A549 (cell line): Measurements from ENCODE around the gene COX11. TPM values are rescaled to one million over a fixed set of nuclear protein-coding genes. Genes with fewer than 3 reads are reported as not detected.

ENCODE experiments used
- ATAC-seq, 2 experiments: fragments of 200-7000 bp in 1 of 2; fragments of >200 bp in 1 of 2; cut with Nextera tagmentation in 1 of 2; cut with Tn5 transposase in 1 of 2; 3 replicates each; pipeline versions ENCODE4 v1.8.0 to v1.9.1; 2018 to 2020; ENCODE audit warnings: mild to moderate bottlenecking in 1 of 2, moderate library complexity in 1 of 2
- CTCF ChIA-PET: fragments of 300-600 bp; sonication (Branson Sonifier 250); formaldehyde crosslinking; extraction: SDS; loops from one replicate; lab custom pipeline; 2021; ENCODE audit warnings: antibody characterized with exemption, inconsistent platforms; lab: Yijun Ruan, JAX
- POLR2A ChIA-PET: fragments of 350-600 bp; formaldehyde crosslinking; extraction: SDS; loops from one replicate; lab custom pipeline; 2021; ENCODE audit warnings: antibody characterized with exemption, inconsistent platforms; lab: Yijun Ruan, JAX
- DNase-seq, 2 experiments: peaks; one replicate each; pipeline versions ENCODE4 v3.0.0 to v3.0.0-alpha.2; 2011 to 2016; ENCODE audit warnings: low read depth in 1 of 2, low spot score in 1 of 2
- FAIRE-seq: peaks from 2 replicates; lab custom pipeline; 2011; peaks lifted over from hg19 to GRCh38; lab: Jason Lieb, UNC
- H3K27ac ChIP-seq, 2 experiments: fragments of >200 bp; sonication (Bioruptor Twin); formaldehyde crosslinking; 3 replicates each; pipeline ENCODE4 v1.5.1; 2016 to 2017
- H3K4me1 ChIP-seq: fragments of >200 bp; sonication (Bioruptor Twin); formaldehyde crosslinking; 3 replicates; pipeline ENCODE4 v1.6.1; 2016
- H3K4me2 ChIP-seq: fragments of >200 bp; sonication (Bioruptor Twin); formaldehyde crosslinking; 3 replicates; pipeline ENCODE4 v1.6.1; 2016
- H3K4me3 ChIP-seq: fragments of >200 bp; sonication (Bioruptor Twin); formaldehyde crosslinking; 3 replicates; pipeline ENCODE4 v1.5.1; 2016
- H3K9me3 ChIP-seq: fragments of >200 bp; sonication (Bioruptor Twin); formaldehyde crosslinking; 3 replicates; pipeline ENCODE4 v1.6.1; 2016
- BHLHE40 ChIP-seq: IDR thresholded peaks from 2 replicates; pipeline ENCODE4 v1.6.1; 2012; ENCODE audit warnings: low read depth, low read length, inconsistent platforms
- CBX2 ChIP-seq: fragments of 200-600 bp; sonication (generic); IDR thresholded peaks from 2 replicates; pipeline ENCODE4 v1.6.1; 2016; ENCODE audit warnings: low read depth, mild to moderate bottlenecking, borderline replicate concordance
- CHD4 ChIP-seq: fragments of 200-600 bp; sonication (generic); IDR thresholded peaks from 2 replicates; pipeline ENCODE4 v1.6.1; 2016; ENCODE audit warnings: antibody characterized with exemption, mild to moderate bottlenecking, borderline replicate concordance
- ESRRA ChIP-seq: fragments of 150-350 bp; IDR thresholded peaks from 2 replicates; pipeline ENCODE4 v1.6.1; 2014; ENCODE audit warnings: mild to moderate bottlenecking, low read length, borderline replicate concordance
- FOSL2 ChIP-seq, 2 experiments: fragments of 450-650 bp in 1 of 2; fragments of >200 bp in 1 of 2; sonication (Bioruptor Twin) in 1 of 2; formaldehyde crosslinking; IDR thresholded peaks; 2 replicates each; pipeline versions ENCODE4 v1.5.0 to v1.6.1; 2016 to 2020; ENCODE audit warnings: mild to moderate bottlenecking in 1 of 2, moderate library complexity in 1 of 2
- GATA3 ChIP-seq: IDR thresholded peaks from 2 replicates; pipeline ENCODE4 v1.6.1; 2012; ENCODE audit warnings: borderline replicate concordance
- HOXB5 ChIP-seq: fragments of 250-450 bp; sonication (Bioruptor Pico); IDR thresholded peaks from 2 replicates; pipeline ENCODE4 v1.5.0; 2020; ENCODE audit warnings: mild to moderate bottlenecking, moderate library complexity
- JUN ChIP-seq, 2 experiments: fragments of >200 bp; sonication (Bioruptor Twin); formaldehyde crosslinking; IDR thresholded peaks; 2 replicates in 1 of 2; 3 replicates in 1 of 2; pipeline ENCODE4 v1.6.1; 2016 to 2017
- KDM5A ChIP-seq: fragments of 200-600 bp; sonication (generic); IDR thresholded peaks from 2 replicates; pipeline ENCODE4 v1.6.1; 2016; ENCODE audit warnings: antibody characterized with exemption, mild to moderate bottlenecking
- MAZ ChIP-seq: fragments of 150-350 bp; IDR thresholded peaks from 2 replicates; pipeline ENCODE4 v1.6.1; 2014; ENCODE audit warnings: antibody characterized with exemption, low read depth, low read length, borderline replicate concordance
- MYC ChIP-seq: IDR thresholded peaks from 2 replicates; pipeline ENCODE4 v1.6.1; 2012; ENCODE audit warnings: mild to moderate bottlenecking, inconsistent platforms, low read length, improper control_type of control experiment, borderline replicate concordance
- NR3C1 ChIP-seq: fragments of >200 bp; sonication (Bioruptor Twin); formaldehyde crosslinking; IDR thresholded peaks from 3 replicates; pipeline ENCODE4 v1.6.1; 2017
- POLR2A ChIP-seq: IDR thresholded peaks from 2 replicates; pipeline ENCODE4 v1.6.1; 2012; ENCODE audit warnings: mild to moderate bottlenecking, low read length
- POLR2AphosphoS2 ChIP-seq: conservative IDR thresholded peaks from 2 replicates; pipeline ENCODE4 v1.6.1; 2012; ENCODE audit warnings: low read length, improper control_type of control experiment, inconsistent platforms
- RAD21 ChIP-seq, 2 experiments: fragments of >200 bp in 1 of 2; sonication (Bioruptor Twin) in 1 of 2; formaldehyde crosslinking in 1 of 2; IDR thresholded peaks in 1 of 2; conservative IDR thresholded peaks in 1 of 2; 2 replicates in 1 of 2; 3 replicates in 1 of 2; pipeline ENCODE4 v1.6.1; 2012 to 2018; ENCODE audit warnings: inconsistent platforms in 1 of 2
- RFX5 ChIP-seq: fragments of 450-650 bp; IDR thresholded peaks from 2 replicates; pipeline ENCODE4 v1.7.1; 2014; ENCODE audit warnings: antibody characterized with exemption, mild to moderate bottlenecking, moderate library complexity
- RNF2 ChIP-seq: fragments of 200-600 bp; sonication (generic); IDR thresholded peaks from 2 replicates; pipeline ENCODE4 v1.6.1; 2016; ENCODE audit warnings: low read depth, mild to moderate bottlenecking, antibody characterized with exemption, moderate library complexity, borderline replicate concordance
- ZC3H11A ChIP-seq: fragments of 450-650 bp; IDR thresholded peaks from 2 replicates; pipeline ENCODE4 v1.6.1; 2014; ENCODE audit warnings: antibody characterized with exemption, mild to moderate bottlenecking
- WGBS: methylation state at CpG from one replicate; pipeline ENCODE4 v1.1.6; 2017; ENCODE audit errors: missing lambda C conversion rate; 5-methylcytosine and 5-hydroxymethylcytosine counted together
- polyA plus RNA-seq, 4 experiments: library from polyadenylated mRNA; depleted of rRNA in 3 of 4; stranded (reverse); fragments of >200 nt; fragmentation: RNase III in 1 of 4; extraction: RNeasy Plus Mini Kit Qiagen cat#74134 plus additional on column Dnase treatment in 1 of 4; gene quantifications; 2 replicates in 3 of 4; 3 replicates in 1 of 4; pipeline ENCODE4 v1.2.3, GENCODE V29; 2011 to 2017
- TF ChIP-seq, protein P1 (sequence below): fragments of >200 bp; sonication (Bioruptor Twin); formaldehyde crosslinking; IDR thresholded peaks from 3 replicates; pipeline ENCODE4 v1.5.1; 2016
- TF ChIP-seq, protein P2 (sequence below): fragments of 150-350 bp; IDR thresholded peaks from 2 replicates; pipeline ENCODE4 v1.6.1; 2014; ENCODE audit warnings: low read depth, mild to moderate bottlenecking, low read length
- TF ChIP-seq, protein P3 (sequence below): IDR thresholded peaks from 2 replicates; pipeline ENCODE4 v1.6.1; 2012; ENCODE audit warnings: low read depth, borderline replicate concordance
- TF ChIP-seq, protein P4 (sequence below): IDR thresholded peaks from 2 replicates; pipeline ENCODE4 v1.6.1; 2012
- TF ChIP-seq, protein P5 (sequence below): fragments of 250-450 bp; sonication (Bioruptor Pico); IDR thresholded peaks from 2 replicates; pipeline ENCODE4 v1.5.0; 2021; ENCODE audit warnings: mild to moderate bottlenecking, moderate library complexity, borderline replicate concordance

The COX11 gene
- polyA plus RNA-seq, 2 of the 4 experiments (the other 2 are of a cell fraction), result 95.4 to 121 TPM

DNA sequence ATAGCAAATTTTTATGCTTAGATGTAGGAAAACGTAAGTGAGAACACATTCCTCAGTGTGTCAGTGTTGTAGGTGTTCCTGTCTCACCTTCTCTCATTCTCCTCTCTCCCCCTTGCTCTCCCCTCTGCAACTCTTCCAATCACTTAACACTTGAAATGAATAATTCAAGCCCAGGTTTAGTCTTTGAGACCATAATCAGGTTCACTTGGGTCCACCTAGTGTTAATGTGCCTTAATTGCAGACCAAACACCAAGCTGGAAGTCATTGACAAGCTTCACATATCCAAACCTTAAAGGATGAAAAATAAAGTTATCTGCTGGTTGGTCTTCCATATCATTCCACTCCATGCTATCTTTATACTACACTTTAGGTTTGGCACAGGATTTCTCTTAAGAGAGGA lies 37.1 kb upstream of the COX11 start:
- WGBS, result 85% methylated on average over 1 of the region's 1 CpG
- CTCF ChIA-PET, result interaction anchor here (0.9 to 6.4 kb wide), 5 partner anchors 9 to 509 kb away, joined by 3 to 48 read pairs (median 4); no protein-coding TSS in a partner anchor
- FAIRE-seq, result peak; percentile 23
- Histone ChIP-seq H3K27ac (no peak overlapping the region), H3K4me3 (no peak overlapping the region)
- TF ChIP-seq POLR2A (no peak), RAD21 (conservative IDR thresholded peaks at IDR 0.05 in 1 of 2, IDR thresholded peaks at IDR 0.05 in 1 of 2) (peak; percentile 21 to 24; a peak in 2 of 5 replicates)
- TF ChIP-seq, protein P1, sequence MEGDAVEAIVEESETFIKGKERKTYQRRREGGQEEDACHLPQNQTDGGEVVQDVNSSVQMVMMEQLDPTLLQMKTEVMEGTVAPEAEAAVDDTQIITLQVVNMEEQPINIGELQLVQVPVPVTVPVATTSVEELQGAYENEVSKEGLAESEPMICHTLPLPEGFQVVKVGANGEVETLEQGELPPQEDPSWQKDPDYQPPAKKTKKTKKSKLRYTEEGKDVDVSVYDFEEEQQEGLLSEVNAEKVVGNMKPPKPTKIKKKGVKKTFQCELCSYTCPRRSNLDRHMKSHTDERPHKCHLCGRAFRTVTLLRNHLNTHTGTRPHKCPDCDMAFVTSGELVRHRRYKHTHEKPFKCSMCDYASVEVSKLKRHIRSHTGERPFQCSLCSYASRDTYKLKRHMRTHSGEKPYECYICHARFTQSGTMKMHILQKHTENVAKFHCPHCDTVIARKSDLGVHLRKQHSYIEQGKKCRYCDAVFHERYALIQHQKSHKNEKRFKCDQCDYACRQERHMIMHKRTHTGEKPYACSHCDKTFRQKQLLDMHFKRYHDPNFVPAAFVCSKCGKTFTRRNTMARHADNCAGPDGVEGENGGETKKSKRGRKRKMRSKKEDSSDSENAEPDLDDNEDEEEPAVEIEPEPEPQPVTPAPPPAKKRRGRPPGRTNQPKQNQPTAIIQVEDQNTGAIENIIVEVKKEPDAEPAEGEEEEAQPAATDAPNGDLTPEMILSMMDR, result peak; percentile 45
- TF ChIP-seq, all 56 proteins: peak for 2
- ATAC-seq, result peak; percentile 66 to 85
- Histone ChIP-seq H3K4me2 (no peak overlapping the region), H3K4me1 (no peaks in the 10 kb centered on the region), H3K9me3 (no peaks in the 10 kb centered on the region)
- DNase-seq, result peak in 1 of 2 experiments; percentile 58
- POLR2A ChIA-PET, result interaction anchor here (0.5 kb wide), 1 partner anchor 8 kb away, joined by 3 read pairs; no protein-coding TSS in a partner anchor

DNA sequence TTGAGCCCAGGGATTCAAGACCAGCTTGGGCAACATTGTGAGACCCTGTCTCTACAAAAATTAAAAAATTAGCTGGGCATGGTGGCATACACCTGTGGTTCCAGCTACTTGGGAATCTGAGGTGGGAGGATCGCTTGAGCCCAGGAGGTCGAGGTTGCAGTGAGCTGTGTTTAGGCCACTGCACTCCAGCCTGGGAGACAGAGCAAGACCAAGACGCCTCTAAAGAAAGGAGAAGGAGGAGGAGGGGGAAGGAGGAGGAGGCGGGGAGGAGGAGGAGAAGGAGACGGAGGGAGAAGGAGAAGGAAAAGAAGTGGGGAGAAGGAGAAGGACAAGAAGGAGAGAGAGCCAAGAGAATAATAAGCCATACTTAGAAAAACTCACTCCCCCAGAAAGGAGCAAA lies 36.0 kb upstream of the COX11 start:
- ATAC-seq (no peak), FAIRE-seq (no peak), DNase-seq (no peak)
- H3K4me2 ChIP-seq, result no peak overlapping the region
- no peak overlapping the region for H3K27ac ChIP-seq
- no peak for TF ChIP-seq RFX5
- TF ChIP-seq RNF2, result no peak
- TF ChIP-seq, protein P2, sequence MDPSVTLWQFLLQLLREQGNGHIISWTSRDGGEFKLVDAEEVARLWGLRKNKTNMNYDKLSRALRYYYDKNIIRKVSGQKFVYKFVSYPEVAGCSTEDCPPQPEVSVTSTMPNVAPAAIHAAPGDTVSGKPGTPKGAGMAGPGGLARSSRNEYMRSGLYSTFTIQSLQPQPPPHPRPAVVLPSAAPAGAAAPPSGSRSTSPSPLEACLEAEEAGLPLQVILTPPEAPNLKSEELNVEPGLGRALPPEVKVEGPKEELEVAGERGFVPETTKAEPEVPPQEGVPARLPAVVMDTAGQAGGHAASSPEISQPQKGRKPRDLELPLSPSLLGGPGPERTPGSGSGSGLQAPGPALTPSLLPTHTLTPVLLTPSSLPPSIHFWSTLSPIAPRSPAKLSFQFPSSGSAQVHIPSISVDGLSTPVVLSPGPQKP, result no peak
- TF ChIP-seq NR3C1, result no peak
- no peak for TF ChIP-seq CBX2
- no peak for TF ChIP-seq CHD4
- no peak for TF ChIP-seq ESRRA
- TF ChIP-seq ZC3H11A, result no peak
- no peak for TF ChIP-seq MYC
- no peak for TF ChIP-seq KDM5A
- no peak for TF ChIP-seq MAZ
- no peak for TF ChIP-seq FOSL2 (IDR thresholded peaks at IDR 0.05)
- TF ChIP-seq FOSL2 (CRISPR knock-in tag; IDR thresholded peaks at IDR 0.05), result no peak
- no peak for TF ChIP-seq BHLHE40
- no peak for TF ChIP-seq HOXB5 (CRISPR knock-in tag)
- TF ChIP-seq POLR2AphosphoS2, result no peak
- TF ChIP-seq JUN (IDR thresholded peaks at IDR 0.05), result no peak
- TF ChIP-seq, protein P3, sequence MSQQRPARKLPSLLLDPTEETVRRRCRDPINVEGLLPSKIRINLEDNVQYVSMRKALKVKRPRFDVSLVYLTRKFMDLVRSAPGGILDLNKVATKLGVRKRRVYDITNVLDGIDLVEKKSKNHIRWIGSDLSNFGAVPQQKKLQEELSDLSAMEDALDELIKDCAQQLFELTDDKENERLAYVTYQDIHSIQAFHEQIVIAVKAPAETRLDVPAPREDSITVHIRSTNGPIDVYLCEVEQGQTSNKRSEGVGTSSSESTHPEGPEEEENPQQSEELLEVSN, result no peak
- 82% methylated on average over 5 of the region's 5 CpGs for WGBS
- ChIA-PET CTCF (interaction anchor here (1.1 to 6.4 kb wide), 5 partner anchors 12 to 508 kb away, joined by 3 to 48 read pairs (median 4); no protein-coding TSS in a partner anchor), POLR2A (no interaction called here)
- H3K4me3 ChIP-seq, result no peak overlapping the region
- no peaks in the 10 kb centered on the region for H3K4me1 ChIP-seq
- no peaks in the 10 kb centered on the region for H3K9me3 ChIP-seq

DNA sequence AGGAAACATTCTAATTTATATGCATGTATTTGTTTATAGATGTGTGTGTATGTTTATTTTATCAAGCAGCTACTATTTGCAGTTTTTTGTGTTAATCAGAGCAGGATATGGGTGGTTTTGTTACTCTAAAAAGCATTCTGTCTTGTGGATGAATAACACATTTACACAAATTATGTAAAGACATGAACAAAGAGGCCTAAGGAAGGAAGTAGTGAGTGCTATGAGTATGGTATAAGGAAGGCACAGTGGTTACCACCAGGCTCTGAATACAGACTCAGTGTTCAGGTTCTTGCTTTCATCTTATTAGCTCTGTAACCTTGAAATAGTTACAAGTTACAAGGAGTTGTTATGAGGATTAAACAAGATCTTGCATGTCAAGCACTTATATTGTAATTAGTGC lies 34.0 kb upstream of the COX11 start:
- TF ChIP-seq KDM5A (no peak), POLR2AphosphoS2 (no peak), FOSL2 (IDR thresholded peaks at IDR 0.05) (no peak), FOSL2 (CRISPR knock-in tag; IDR thresholded peaks at IDR 0.05) (no peak), GATA3 (no peak), BHLHE40 (no peak)
- TF ChIP-seq, protein P4, sequence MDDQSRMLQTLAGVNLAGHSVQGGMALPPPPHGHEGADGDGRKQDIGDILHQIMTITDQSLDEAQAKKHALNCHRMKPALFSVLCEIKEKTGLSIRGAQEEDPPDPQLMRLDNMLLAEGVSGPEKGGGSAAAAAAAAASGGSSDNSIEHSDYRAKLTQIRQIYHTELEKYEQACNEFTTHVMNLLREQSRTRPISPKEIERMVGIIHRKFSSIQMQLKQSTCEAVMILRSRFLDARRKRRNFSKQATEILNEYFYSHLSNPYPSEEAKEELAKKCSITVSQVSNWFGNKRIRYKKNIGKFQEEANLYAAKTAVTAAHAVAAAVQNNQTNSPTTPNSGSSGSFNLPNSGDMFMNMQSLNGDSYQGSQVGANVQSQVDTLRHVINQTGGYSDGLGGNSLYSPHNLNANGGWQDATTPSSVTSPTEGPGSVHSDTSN, result no peak
- TF ChIP-seq, protein P5, sequence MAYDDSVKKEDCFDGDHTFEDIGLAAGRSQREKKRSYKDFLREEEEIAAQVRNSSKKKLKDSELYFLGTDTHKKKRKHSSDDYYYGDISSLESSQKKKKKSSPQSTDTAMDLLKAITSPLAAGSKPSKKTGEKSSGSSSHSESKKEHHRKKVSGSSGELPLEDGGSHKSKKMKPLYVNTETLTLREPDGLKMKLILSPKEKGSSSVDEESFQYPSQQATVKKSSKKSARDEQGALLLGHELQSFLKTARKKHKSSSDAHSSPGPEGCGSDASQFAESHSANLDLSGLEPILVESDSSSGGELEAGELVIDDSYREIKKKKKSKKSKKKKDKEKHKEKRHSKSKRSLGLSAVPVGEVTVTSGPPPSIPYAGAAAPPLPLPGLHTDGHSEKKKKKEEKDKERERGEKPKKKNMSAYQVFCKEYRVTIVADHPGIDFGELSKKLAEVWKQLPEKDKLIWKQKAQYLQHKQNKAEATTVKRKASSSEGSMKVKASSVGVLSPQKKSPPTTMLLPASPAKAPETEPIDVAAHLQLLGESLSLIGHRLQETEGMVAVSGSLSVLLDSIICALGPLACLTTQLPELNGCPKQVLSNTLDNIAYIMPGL (CRISPR knock-in tag), result no peak
- no peak for ATAC-seq

More for the DNA sequence above, 34.0 kb upstream of the COX11 start:
- H3K27ac ChIP-seq, result no peak overlapping the region
- no peak overlapping the region for H3K4me2 ChIP-seq
- ChIA-PET POLR2A (no interaction called here), CTCF (interaction anchor here (0.6 to 6.4 kb wide), 4 partner anchors 10 to 772 kb away, joined by 3 to 48 read pairs (median 4); no protein-coding TSS in a partner anchor)
- DNase-seq, result no peak
- no peaks in the 10 kb centered on the region for H3K4me1 ChIP-seq
- H3K9me3 ChIP-seq, result no peaks in the 10 kb centered on the region
- no peak overlapping the region for H3K4me3 ChIP-seq
- FAIRE-seq, result peak; percentile 18
